Measurements from ENCODE around the gene RABGAP1. TPM values are rescaled to one million over a fixed set of nuclear protein-coding genes. Genes with fewer than 3 reads are reported as not detected.
A peak's percentile ranks its signal among the peaks of the same experiment; 100 is the strongest.

Gene RABGAP1
- total RNA-seq, 2 experiments from 2014 or later = 19.8 to 22.0 TPM

GRCh38 chr9:122940454-122940748 is 419 bp upstream of the RABGAP1 start:
- ATAC-seq (peak; percentile 3), DNase-seq (no peak)
- H3K9me3 Mint-ChIP-seq = no peaks in the 10 kb centered on the region
- TF ChIP-seq, protein P1, sequence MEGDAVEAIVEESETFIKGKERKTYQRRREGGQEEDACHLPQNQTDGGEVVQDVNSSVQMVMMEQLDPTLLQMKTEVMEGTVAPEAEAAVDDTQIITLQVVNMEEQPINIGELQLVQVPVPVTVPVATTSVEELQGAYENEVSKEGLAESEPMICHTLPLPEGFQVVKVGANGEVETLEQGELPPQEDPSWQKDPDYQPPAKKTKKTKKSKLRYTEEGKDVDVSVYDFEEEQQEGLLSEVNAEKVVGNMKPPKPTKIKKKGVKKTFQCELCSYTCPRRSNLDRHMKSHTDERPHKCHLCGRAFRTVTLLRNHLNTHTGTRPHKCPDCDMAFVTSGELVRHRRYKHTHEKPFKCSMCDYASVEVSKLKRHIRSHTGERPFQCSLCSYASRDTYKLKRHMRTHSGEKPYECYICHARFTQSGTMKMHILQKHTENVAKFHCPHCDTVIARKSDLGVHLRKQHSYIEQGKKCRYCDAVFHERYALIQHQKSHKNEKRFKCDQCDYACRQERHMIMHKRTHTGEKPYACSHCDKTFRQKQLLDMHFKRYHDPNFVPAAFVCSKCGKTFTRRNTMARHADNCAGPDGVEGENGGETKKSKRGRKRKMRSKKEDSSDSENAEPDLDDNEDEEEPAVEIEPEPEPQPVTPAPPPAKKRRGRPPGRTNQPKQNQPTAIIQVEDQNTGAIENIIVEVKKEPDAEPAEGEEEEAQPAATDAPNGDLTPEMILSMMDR (IDR thresholded peaks at IDR 0.05) = no peak
- H3K27me3 Mint-ChIP-seq = no peaks in the 10 kb centered on the region
- ChIA-PET POLR2A (interaction anchor here (0.6 to 3.1 kb wide), 7 partner anchors 9 to 285 kb away, joined by 3 to 27 read pairs (median 7); partner anchors contain the start of genes RC3H2, ZBTB26 and ZBTB6), CTCF (interaction anchor here (1.0 to 1.9 kb wide), 5 partner anchors 9 to 37 kb away, joined by 3 to 9 read pairs (median 4); partner anchors contain the start of gene ZBTB26)
- peak overlapping the region; percentile 99 for H3K4me3 Mint-ChIP-seq
- peak overlapping the region; percentile 89 for H3K27ac Mint-ChIP-seq
- intact Hi-C loops (cut with micrococcal nuclease) = no loop called here
- H3K4me1 Mint-ChIP-seq (ENCODE audit: low read depth) = peaks cover 33% of the 10 kb centered on the region
- peaks cover 21% of the 10 kb centered on the region for H3K36me3 Mint-ChIP-seq (ENCODE audit: low read depth)

GRCh38 chr9:122941582-122942234 is 888 bp downstream of the RABGAP1 start:
- Mint-ChIP-seq H3K9me3 (no peaks in the 10 kb centered on the region), H3K36me3 (ENCODE audit: low read depth) (peaks cover 15% of the 10 kb centered on the region), H3K27ac (peak overlapping the region; percentile 92), H3K4me3 (peak overlapping the region; percentile 99), H3K4me1 (ENCODE audit: low read depth) (peaks cover 41% of the 10 kb centered on the region), H3K27me3 (no peaks in the 10 kb centered on the region)
- TF ChIP-seq, protein P1 (IDR thresholded peaks at IDR 0.05) = no peak
- intact Hi-C loops (cut with micrococcal nuclease) = no loop called here
- peak; percentile 6 for DNase-seq
- ChIA-PET POLR2A (interaction anchor here (1.3 to 3.1 kb wide), 5 partner anchors 10 to 37 kb away, joined by 4 to 27 read pairs (median 8); partner anchors contain the start of genes RC3H2, ZBTB26 and ZBTB6), CTCF (interaction anchor here (1.0 to 1.9 kb wide), 4 partner anchors 12 to 38 kb away, joined by 3 to 9 read pairs (median 4); no protein-coding TSS in a partner anchor)
- no peak for ATAC-seq

DNA sequence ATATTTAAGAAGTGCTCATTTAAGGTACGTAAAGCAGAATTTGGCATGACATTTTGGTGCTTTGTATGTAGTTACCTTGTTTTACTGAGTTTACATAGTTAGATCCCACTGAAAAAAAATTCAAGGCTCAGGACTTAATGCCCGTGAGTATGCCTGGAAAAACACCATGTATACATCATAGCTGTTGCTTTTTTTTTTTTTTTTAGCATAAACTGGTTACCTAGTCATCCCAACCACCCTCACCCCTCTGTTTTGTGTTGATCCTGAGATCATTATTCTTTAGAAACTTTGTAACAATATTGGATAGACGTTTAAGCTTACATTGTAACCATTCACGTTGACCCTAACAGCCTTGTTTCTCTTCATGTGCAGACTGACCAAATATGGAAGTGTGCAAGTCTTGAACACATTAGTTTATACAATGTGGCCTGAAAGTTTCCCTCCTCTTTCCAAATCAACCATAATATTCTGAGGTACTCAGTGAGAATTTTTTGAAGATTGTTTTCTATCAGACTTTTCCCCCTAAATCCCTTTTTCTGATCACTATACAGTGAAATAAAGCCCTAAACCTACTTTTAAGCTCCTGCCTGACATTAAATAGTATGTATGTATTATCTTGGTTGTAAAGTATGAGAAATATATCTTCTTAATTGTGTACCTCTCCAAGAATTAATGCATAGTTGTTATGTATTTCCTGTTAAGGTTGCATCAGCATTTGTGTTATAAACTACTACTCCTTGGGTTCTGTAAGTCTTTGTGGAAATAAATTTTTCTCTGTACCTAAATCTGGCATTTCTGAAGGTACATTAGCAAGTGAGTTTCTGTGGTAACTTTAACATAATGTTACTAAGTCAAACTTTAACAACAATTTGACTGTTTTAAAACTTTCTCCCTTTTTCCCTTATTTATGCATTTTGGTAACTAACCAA is 4.4 kb downstream of the RABGAP1 start:
- peaks cover 9% of the 10 kb centered on the region for H3K36me3 Mint-ChIP-seq (ENCODE audit: low read depth)
- no peak for ATAC-seq
- TF ChIP-seq, protein P1 (IDR thresholded peaks at IDR 0.05) = no peak
- CTCF ChIA-PET = no interaction called here
- intact Hi-C loops (cut with micrococcal nuclease) = no loop called here
- no peak for DNase-seq
- H3K9me3 Mint-ChIP-seq = no peaks in the 10 kb centered on the region
- POLR2A ChIA-PET = interaction anchor here (1.3 kb wide), 1 partner anchor 13 kb away, joined by 3 read pairs; the partner anchor contains the start of gene ZBTB26
- no peak overlapping the region for H3K4me3 Mint-ChIP-seq
- no peaks in the 10 kb centered on the region for H3K27me3 Mint-ChIP-seq
- H3K4me1 Mint-ChIP-seq (ENCODE audit: low read depth) = peaks cover 63% of the 10 kb centered on the region
- peak overlapping the region; percentile 35 for H3K27ac Mint-ChIP-seq

GRCh38 chr9:122946461-122947005 is 5.7 kb downstream of the RABGAP1 start:
- CTCF ChIA-PET = interaction anchor here (1.3 kb wide), 1 partner anchor 11 kb away, joined by 4 read pairs; no protein-coding TSS in a partner anchor
- no peak overlapping the region for H3K4me3 Mint-ChIP-seq

More at GRCh38 chr9:122946461-122947005, 5.7 kb downstream of the RABGAP1 start:
- intact Hi-C loops (cut with micrococcal nuclease) = no loop called here
- no peak for DNase-seq
- H3K27ac Mint-ChIP-seq = no peak overlapping the region
- no peaks in the 10 kb centered on the region for H3K9me3 Mint-ChIP-seq
- H3K36me3 Mint-ChIP-seq (ENCODE audit: low read depth) = peaks cover 9% of the 10 kb centered on the region
- H3K4me1 Mint-ChIP-seq (ENCODE audit: low read depth) = peaks cover 63% of the 10 kb centered on the region
- POLR2A ChIA-PET = interaction anchor here (1.4 kb wide), 1 partner anchor 34 kb away, joined by 3 read pairs; no protein-coding TSS in a partner anchor
- H3K27me3 Mint-ChIP-seq = no peaks in the 10 kb centered on the region
- no peak for ATAC-seq
- TF ChIP-seq, protein P1 (IDR thresholded peaks at IDR 0.05) = no peak
